Measurements from ENCODE around the gene ITPR1. TPM values are rescaled to one million over a fixed set of nuclear protein-coding genes. Genes with fewer than 3 reads are reported as not detected.

The ITPR1 gene
- total RNA-seq, 2 donors from 2014 or later: 136 to 147 TPM

- no peak for DNase-seq (ENCODE audit: low spot score)
- intact Hi-C loops (cut with DNase I): no loop called here
Observed at GRCh38 chr3:4770561-4770960, 277.4 kb downstream of the ITPR1 start.

- DNase-seq (ENCODE audit: low spot score): no peak
- intact Hi-C loops (cut with DNase I): no loop called here
Observed at GRCh38 chr3:4771243-4771642, 278.1 kb downstream of the ITPR1 start.

GRCh38 chr3:4772171-4772804, 279.1 kb downstream of the ITPR1 start:
- DNase-seq (ENCODE audit: low spot score): peak; percentile 96
- intact Hi-C loops (cut with DNase I): no loop called here

GRCh38 chr3:4772858-4773257, 279.7 kb downstream of the ITPR1 start:
- intact Hi-C loops (cut with DNase I): no loop called here
- no peak for DNase-seq (ENCODE audit: low spot score)

GRCh38 chr3:4773583-4773982, 280.4 kb downstream of the ITPR1 start:
- intact Hi-C loops (cut with DNase I): no loop called here
- no peak for DNase-seq (ENCODE audit: low spot score)

GRCh38 chr3:4774531-4774930, 281.4 kb downstream of the ITPR1 start:
- no peak for DNase-seq (ENCODE audit: low spot score)
- intact Hi-C loops (cut with DNase I): no loop called here

- DNase-seq (ENCODE audit: low spot score): no peak
- intact Hi-C loops (cut with DNase I): no loop called here
Observed at GRCh38 chr3:4776399-4776979, 283.3 kb downstream of the ITPR1 start.

GRCh38 chr3:4776980-4777581, 283.9 kb downstream of the ITPR1 start:
- intact Hi-C loops (cut with DNase I): loop anchor here in 1 of 2 donors (1.0 kb wide), 1 partner anchor 45 kb away; no protein-coding TSS in a partner anchor
- DNase-seq (ENCODE audit: low spot score): no peak

GRCh38 chr3:4778119-4778518, 285.0 kb downstream of the ITPR1 start:
- DNase-seq (ENCODE audit: low spot score): no peak
- intact Hi-C loops (cut with DNase I): no loop called here

GRCh38 chr3:4778740-4779139, 285.6 kb downstream of the ITPR1 start:
- DNase-seq (ENCODE audit: low spot score): no peak
- intact Hi-C loops (cut with DNase I): no loop called here

GRCh38 chr3:4780545-4780957, 287.4 kb downstream of the ITPR1 start:
- no peak for DNase-seq (ENCODE audit: low spot score)
- intact Hi-C loops (cut with DNase I): no loop called here

GRCh38 chr3:4782095-4782494, 288.9 kb downstream of the ITPR1 start:
- no peak for DNase-seq (ENCODE audit: low spot score)
- intact Hi-C loops (cut with DNase I): no loop called here

GRCh38 chr3:4785551-4785950, 292.4 kb downstream of the ITPR1 start:
- intact Hi-C loops (cut with DNase I): no loop called here
- DNase-seq (ENCODE audit: low spot score): no peak

- no peak for DNase-seq (ENCODE audit: low spot score)
- intact Hi-C loops (cut with DNase I): no loop called here
Observed at GRCh38 chr3:4786431-4786830, 293.3 kb downstream of the ITPR1 start.

GRCh38 chr3:4791358-4791757, 298.2 kb downstream of the ITPR1 start:
- intact Hi-C loops (cut with DNase I): no loop called here
- no peak for DNase-seq (ENCODE audit: low spot score)

- intact Hi-C loops (cut with DNase I): no loop called here
- DNase-seq (ENCODE audit: low spot score): no peak
Observed at GRCh38 chr3:4793311-4793710, 300.2 kb downstream of the ITPR1 start.

- DNase-seq (ENCODE audit: low spot score): no peak
Observed at GRCh38 chr3:4794331-4794730, 301.2 kb downstream of the ITPR1 start.

GRCh38 chr3:4794798-4795197, 301.6 kb downstream of the ITPR1 start:
- intact Hi-C loops (cut with DNase I): no loop called here
- DNase-seq (ENCODE audit: low spot score): no peak

More at GRCh38 chr3:4794331-4794730, 301.2 kb downstream of the ITPR1 start:
- intact Hi-C loops (cut with DNase I): no loop called here

GRCh38 chr3:4795905-4796304, 302.8 kb downstream of the ITPR1 start:
- no peak for DNase-seq (ENCODE audit: low spot score)
- intact Hi-C loops (cut with DNase I): no loop called here

- intact Hi-C loops (cut with DNase I): no loop called here
- DNase-seq (ENCODE audit: low spot score): no peak
Observed at GRCh38 chr3:4797201-4797705, 304.1 kb downstream of the ITPR1 start.
